Frontal cortex (tissue), 4 donors: ENCODE results near the gene COQ8B. TPM values are rescaled to one million over a fixed set of nuclear protein-coding genes. Genes with fewer than 3 reads are reported as not detected.
"Not testable (repeated sequence)": the region's sequence is repeated elsewhere in the genome, so short reads cannot be mapped to it uniquely, and the experiment has no call there.

Source experiments
- DNase-seq, 2 donors: peaks; one replicate each; pipeline ENCODE4 v3.0.0; 2012; ENCODE audit warnings: low spot score in 2 of 2
- FAIRE-seq: peaks from 2 replicates; lab custom pipeline; 2012; peaks lifted over from hg19 to GRCh38; lab: Jason Lieb, UNC
- total RNA-seq: library from RNA; depleted of rRNA; stranded (reverse); fragments of >200 nt; gene quantifications from one replicate; pipeline ENCODE4 v1.2.3, GENCODE V29; 2014
- donor health status: control.
- donor health status: control.
- donor health status: control.

COQ8B gene
- 24.5 TPM for total RNA-seq

DNA sequence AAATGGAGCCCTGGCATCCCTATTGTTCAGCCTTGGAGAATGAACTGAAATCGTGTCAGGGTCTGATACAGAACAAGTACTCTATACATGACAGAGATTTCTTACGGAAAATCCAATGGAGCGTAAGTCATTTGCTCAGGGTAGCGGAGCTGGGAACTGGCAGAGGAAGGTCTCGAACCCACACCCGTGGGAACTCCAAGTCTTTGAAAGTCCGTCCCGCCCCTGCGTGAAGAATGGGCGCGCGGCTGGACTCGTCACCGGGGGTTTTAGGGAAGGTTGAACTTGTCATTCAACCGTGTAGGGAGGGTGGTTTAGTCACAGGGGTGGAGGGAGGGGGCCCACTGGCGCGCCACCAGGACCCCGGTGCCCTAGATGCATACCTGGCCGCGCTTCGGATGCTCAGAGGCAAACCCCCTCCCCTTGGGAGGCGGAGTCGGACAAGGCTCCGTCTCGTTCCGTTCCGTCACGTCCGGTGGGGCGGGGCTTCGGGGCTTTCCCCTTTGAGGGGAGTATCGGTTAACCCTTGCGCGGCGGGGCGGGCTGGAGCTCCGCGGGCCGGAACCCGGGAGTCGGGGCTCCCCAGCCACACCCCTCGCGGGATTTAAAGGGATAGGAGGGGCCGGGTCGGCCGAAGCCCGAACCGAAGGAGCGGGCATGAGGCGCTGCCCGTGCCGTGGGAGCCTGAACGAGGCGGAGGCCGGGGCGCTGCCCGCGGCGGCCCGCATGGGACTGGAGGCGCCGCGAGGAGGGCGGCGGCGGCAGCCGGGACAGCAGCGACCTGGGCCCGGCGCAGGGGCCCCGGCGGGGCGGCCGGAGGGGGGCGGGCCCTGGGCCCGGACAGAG, at the start of gene COQ8B, which contains the start of gene ITPKC:
TSS of gene COQ8B (minus strand) at position 405 of the 843 bp plus-strand sequence. CDS start 2,254 bp downstream, outside the sequence.
TSS of gene ITPKC (plus strand) at position 631 of the 843 bp plus-strand sequence. CDS start at position 655, 24 bp downstream.
- peak; percentile 99 for DNase-seq
- no peak for FAIRE-seq

DNA sequence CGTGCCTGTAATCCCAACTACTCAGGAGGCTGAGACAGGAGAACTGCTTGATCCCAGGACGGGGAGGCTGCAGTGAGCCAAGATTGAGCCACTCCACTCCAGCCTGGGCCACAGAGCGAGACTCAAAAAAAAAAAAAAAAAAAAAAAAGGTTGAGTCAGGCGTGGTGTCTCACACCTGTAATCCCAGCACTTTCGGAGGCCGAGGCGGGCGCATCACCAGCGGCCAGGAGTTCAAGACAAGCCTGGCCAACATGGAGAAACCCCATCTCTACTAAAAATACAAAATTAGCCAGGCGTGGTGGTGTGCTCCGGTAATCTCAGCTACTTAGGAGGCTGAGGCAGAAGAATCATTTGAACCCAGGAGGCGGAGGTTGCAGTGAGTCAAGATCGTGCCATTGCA, 49.7 kb upstream of the COQ8B start:
- not testable (repeated sequence) for DNase-seq, FAIRE-seq

DNA sequence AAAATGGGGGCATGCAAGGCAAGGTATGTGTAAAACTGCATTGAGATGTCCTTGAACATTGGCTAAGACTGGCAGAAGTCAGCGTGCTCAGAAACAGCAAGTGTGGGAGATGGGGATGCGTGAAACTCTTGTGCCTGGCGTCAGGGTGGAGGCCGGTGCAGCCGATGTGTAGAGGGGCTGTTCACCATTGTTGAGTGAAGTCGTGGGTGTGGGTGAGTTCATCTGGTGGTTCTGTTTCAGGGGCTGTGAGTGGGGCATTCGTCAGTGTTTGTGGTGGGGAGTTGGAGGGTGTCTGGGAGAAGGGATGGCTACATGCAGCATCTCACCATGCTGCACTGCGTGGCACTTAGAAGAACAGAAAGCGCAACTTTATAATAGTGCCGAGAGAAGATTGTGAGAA, 47.3 kb upstream of the COQ8B start:
- FAIRE-seq (no peak), DNase-seq (no peak)

DNA sequence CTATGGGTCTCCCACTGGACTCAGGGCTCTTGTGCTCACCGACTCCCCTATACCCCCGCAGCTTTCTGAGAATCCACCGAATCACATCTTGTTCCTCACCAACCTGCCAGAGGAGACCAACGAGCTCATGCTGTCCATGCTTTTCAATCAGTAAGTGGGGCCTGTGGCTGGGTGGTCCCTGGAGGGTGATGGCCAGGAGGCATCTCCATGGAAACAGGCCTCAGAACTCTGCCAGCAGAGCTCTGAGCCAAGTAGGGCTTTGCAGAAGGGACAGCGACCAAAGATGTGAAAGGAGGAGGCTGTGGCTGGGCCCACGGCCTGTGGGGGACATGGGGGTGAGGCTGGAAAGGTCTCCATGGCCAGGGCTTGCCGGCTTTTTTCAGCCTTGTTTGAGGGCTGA, 46.8 kb upstream of the COQ8B start:
- FAIRE-seq, result no peak
- DNase-seq, result no peak

DNA sequence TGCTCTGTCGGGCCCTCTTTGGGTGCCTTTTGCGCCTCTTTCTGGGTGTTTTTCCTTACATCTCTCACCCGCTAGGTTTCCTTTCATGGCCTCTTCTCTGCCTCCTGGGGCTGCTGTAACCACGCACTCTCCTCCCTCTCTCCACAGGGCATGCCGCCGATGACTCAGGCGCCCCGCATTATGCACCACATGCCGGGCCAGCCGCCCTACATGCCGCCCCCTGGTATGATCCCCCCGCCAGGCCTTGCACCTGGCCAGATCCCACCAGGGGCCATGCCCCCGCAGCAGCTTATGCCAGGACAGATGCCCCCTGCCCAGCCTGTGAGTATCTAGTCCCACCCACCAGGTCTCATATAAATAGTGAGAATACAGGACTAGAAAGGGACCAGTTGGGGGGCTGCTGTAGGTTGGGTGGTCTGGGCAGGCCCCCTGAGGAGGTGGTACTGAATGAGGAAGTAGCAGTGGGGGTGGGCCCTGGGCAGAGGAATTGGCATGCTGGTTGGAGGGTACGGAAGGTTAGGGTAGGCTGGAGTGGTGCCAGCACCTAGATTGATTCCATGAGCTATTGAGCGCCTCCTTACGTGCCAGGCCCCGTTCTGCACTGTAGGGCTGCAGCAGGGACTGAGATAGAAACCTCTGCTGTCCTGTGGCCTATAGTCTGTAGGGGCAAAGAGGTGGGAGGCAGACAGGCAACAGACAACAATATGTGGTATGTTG, 46.2 kb upstream of the COQ8B start:
- no peak for FAIRE-seq

DNA sequence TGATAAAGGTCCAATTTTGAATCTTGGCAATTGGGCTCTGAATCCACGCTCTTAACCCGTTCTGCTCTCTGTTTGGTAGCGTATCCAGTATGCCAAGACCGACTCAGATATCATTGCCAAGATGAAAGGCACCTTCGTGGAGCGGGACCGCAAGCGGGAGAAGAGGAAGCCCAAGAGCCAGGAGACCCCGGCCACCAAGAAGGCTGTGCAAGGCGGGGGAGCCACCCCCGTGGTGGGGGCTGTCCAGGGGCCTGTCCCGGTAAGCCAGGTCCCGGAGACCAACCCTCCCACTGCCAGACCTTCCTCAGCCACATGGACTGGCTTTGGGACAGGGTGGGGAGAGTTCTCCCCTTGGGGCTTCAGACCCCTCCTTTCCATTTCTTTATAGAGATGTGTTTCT, 42.7 kb upstream of the COQ8B start:
- FAIRE-seq, result no peak

More for the DNA sequence above, 46.2 kb upstream of the COQ8B start:
- no peak for DNase-seq

DNA sequence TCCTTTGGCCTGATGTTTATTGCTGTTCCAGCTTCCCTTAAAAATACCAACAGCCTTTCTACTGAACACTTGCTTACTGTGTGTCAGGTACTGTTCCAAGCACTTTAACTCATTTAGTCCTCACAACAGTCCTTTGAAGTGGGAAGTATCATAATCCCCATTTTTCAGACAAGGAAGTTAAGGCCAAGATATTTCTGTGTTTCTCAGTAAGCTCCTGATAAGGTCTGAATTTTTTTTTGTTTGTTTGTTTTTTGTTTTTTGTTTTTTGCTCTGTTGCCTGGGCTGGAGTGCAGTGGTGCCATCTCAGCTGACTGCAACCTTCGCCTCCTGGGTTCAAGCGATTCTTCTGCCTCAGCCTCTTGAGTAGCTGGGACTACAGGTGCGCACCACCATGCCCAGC, 41.8 kb upstream of the COQ8B start:
- FAIRE-seq (no peak), DNase-seq (no peak)

More for the DNA sequence above, 42.7 kb upstream of the COQ8B start:
- DNase-seq, result no peak

DNA sequence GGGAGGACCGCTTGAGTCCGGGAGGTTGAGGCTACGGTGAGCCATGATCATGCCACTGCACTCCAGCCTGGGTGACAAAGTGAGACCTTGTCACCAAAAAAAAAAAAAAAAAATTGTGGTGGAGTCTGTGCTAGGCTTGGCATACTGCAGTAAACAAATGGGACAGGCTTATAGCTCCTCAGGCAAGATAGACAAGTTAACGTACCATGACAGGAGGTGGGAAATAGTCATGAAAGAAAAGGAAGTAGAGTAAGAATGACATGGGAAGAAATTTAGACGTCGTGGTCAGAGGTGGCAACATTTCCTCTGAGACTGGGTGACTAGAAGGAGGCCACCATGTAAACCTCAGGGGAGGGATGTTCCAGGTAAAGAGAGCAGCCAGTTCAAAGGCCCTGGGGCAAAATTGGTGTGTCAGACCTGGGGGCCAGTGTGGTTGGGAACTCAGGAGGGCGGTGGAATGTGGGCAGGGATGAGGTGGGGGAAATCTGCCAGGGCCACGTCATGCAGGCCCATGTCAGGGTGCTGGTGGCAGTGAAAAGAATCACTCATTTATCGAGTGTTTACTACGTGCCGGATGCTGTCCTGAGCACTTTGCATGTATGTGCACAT, 39.9 kb upstream of the COQ8B start:
- no peak for FAIRE-seq
- no peak for DNase-seq

DNA sequence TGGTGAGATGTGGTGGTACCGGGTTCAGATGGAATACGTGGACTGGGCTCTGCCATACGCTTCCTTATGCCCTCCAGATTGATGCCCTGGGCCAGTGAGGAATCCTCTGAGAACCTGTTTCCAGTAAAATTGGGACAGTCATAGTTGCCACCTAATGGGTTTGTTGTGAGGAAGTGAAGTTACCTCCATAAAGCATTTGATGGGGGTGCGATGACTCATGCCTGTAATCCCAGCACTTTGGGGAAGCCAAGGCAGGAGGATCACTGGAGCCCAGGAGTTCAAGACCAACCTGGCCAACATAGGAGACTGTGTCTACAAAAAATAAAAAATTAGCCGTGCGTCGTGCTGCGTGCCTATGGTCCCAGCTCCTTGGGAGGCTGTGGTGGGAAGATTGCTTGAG, 39.1 kb upstream of the COQ8B start:
- FAIRE-seq, result no peak

DNA sequence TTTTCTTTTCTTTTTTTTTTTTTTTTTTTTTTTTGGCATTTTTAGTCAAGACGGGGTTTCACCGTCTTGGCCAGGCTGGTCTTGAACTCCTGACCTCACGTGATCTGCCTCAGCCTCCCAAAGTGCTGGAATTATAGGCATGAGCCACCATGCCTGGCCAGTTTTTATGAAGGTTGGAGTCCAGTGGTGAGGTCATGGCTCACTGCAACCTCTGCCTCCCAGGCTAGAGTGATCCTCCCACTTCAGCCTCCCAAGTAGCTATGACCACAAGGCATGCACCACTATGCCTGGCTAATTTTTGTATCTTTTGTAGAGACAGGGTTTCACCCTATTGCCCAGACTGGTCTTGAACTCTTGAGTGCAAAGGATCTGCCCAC, 38.5 kb upstream of the COQ8B start:
- no peak for FAIRE-seq

More for the DNA sequence above, 39.1 kb upstream of the COQ8B start:
- no peak for DNase-seq

DNA sequence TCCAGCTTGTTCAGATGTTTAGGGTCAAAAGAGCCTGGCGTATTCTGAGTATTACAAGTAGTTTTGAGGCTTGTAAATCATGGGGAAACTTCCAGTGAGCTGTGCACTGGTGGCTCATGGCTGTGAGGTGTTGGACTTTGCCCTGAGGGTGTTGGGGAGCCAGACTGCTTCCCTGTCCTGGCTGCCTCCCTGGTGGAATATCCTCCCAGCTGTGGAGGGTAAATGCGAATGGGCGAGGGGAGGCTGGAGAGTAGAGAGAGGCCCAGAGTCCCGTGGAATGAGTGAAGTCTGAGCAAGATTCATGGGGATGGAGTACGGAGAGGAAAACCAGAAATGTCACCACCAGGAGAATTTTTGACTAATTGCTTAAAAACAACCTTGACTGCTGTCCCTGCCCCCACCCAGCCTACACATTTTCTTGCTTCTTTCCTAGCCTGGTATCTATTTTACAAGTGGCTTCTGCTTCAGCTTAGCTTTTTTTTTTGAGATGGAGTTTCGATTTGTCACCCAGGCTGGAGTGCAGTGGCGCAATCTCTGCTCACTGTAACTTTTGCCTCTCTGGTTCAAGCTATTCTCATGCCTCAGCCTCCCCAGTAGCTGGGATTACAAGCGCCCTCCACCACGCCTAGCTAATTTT, 38.0 kb upstream of the COQ8B start:
- FAIRE-seq (no peak), DNase-seq (no peak)

More for the DNA sequence above, 38.5 kb upstream of the COQ8B start:
- no peak for DNase-seq

DNA sequence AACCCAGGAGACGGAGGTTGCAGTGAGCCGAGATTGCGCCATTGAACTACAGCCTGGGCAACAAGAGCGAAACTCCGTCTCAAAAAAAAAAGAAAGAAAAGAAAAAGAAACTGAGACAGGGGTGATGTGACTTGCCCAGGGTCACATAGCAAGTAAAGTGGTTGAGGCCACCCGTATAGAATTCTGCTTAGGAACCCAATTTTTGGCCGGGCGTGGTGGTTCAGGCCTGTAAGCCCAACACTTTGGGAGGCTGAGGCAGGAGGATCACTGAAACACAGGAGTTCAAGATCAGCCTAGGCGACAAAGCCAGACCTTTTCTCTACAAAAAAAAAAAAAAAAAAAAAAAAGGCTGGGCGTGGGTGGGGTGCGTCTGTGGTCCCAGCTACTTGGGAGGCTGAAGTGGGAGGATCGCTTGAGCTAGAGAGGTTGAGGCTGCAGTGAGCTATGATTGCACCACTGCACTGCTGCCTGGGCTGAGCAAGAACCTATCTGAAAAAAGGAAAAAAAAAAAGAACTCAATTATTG, 35.6 kb upstream of the COQ8B start:
- DNase-seq (no peak), FAIRE-seq (no peak)

DNA sequence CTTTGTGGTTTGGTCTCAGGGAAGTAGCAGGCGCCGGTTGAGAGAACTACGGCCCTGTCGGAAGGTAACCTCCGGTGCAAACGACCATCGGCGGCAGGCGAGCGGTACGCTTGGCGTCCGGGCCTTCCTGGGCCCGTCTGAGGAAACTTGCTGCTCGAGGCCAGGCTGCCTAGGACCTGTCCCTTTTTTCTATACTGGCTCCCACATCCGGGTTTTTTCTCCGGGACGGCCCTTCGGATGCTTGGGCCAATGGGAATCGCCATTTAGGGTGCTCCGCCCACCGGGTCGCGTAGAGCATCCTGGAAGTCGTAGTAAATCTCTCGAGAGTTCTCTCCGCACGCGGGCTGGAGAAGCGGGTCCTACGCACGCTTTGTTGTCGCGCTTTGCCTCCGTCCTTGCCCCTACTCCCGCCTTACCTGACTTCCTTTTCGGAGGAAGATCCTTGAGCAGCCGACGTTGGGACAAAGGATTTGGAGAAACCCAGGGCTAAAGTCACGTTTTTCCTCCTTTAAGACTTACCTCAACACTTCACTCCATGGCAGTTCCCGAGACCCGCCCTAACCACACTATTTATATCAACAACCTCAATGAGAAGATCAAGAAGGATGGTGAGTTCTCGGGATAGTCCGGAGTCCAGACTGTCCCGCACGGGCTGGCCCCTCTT, 34.3 kb upstream of the COQ8B start, which contains the start of gene SNRPA:
TSS of gene SNRPA (plus strand) at position 330 of the 664 bp plus-strand sequence. CDS start at position 536, 206 bp downstream.
- FAIRE-seq (no peak), DNase-seq (peak; percentile 79 to 88)

DNA sequence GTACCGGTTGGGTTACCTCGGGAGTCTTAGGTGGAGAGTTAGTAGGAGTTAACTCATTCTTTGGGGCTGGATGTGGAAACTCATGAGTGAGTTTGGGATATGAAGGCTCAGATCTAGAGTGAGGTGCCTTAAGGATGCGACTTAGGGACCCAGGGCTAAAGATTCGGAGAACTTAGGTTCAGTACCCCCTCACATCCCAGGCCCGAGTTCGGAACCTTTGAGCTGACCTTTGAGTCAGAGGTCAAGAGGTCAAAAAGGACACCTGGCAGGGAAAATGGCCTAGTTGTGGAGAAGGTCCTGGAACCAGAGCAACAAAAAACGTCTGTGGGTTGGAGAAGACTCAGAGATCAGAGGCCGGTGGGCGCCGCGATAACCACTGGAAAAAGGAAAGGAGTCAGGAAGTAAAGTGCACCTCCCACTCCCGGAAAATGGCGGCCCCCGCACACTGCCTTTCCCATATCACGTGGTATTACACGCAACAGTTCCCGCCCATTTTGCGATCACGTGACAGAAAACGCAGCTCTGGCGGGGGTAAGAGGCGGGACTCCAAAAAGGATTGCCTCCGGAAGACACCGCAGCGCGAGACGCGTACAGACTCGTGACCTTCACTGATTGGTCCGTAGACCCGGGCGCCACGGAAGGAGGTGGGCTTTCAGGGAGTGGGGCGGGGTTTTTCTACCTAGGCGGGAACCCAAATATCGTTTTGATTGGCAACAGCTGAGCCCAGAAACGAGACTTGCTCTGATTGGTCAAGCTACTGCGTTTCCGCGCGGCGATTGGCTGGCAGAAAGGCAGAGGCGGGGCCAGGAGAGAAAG, 33.6 kb upstream of the COQ8B start, which contains the start of gene ACTMAP:
TSS of gene ACTMAP (minus strand) at position 420 of the 816 bp plus-strand sequence. CDS start 674 bp downstream, outside the sequence.
- peak; percentile 93 to 98 for DNase-seq

DNA sequence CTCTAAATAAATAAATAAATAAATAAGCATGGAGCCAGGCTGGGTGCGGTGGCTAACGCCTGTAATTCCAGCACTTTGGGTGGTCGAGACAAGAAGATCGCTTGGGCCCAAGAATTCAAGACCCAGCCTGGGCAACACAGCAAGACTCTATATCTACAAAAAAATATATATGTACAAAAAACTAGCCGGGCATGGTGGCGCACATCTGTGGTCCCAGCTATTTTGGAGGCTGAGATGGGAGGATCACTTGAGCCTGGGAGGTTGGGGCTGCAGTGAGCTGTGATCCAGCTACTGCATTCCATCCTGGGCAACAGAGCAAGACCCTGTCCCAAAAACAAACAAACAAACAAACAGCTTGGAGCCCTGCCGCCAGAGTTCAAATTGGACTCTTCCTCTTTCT, 30.9 kb upstream of the COQ8B start:
- DNase-seq (no peak), FAIRE-seq (no peak)

More for the DNA sequence above, 33.6 kb upstream of the COQ8B start, which contains the start of gene ACTMAP:
- peak; percentile 99 for FAIRE-seq

DNA sequence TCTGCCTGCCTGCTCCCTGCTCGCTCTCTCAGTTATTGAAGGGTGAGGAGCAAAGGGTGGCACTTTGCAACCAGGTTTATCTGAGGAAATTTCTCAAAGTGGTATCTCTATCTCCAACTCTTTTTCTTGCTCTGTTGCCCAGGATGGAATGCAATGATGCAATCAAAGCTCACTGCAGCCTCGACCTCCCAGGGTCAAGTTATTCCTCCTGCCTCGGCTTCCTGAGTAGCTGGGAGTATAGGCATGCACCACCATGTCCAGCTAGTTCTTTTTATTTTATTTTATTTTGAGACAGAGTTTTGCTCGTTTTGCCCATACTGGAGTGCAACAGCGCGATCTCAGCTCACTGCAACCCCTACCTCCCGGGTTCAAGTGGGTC, 28.7 kb upstream of the COQ8B start:
- FAIRE-seq, result no peak
- DNase-seq, result no peak

DNA sequence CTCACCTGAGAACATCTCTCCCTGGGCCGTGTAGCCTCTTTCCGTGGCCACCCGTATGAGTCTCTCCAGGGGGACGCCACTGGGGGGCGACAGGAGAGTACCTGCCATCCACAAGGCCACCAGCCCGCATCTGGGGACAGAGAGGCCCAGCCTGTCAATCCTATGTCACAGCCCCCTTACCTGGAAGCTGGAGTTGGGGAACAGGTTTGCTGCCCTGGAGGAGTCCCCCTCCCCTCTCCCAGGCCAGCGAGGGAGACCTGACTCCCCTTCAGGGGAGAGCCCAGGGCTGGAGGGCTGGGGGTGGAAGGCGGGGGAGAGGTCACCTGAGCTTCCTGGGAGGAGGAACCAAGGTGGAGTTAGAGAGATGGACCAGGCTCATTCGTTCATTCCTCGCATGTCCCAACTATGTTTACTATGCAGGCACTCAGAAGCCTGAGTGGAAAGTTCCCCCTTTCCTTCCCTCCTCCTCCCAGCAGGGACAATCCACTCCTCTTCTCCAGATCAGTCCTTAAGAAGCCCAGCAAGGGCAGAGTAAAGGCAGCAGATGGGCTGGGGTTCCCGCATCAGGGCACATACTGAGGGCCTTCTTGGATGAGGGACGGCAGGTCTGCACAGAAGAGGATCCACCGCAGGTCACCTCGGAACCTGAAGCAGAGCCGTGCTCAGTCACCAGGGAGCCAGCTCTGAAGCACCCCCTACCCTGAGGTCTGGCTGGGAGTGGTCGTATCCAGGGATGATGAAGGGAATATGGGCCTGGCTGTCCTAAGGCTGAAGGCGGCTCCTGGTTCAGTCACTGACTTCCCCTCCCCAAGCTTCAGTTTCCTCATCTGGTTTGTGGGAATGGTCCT, 28.1 kb upstream of the COQ8B start:
- no peak for FAIRE-seq

More for the DNA sequence above, 28.1 kb upstream of the COQ8B start:
- no peak for DNase-seq
